PC-9 (cell line): ENCODE results near the gene PIRT. TPM values are rescaled to one million over a fixed set of nuclear protein-coding genes. Genes with fewer than 3 reads are reported as not detected.

Experiments used
- BruUV-seq: library from RNA; stranded (reverse); fragments of 400-500 nt; replicated peaks from 2 replicates; lab custom pipeline; 2021; lab: Mats Ljungman, UMichigan
- CTCF ChIA-PET: fragments of 300-600 bp; sonication (Branson Sonifier 250); formaldehyde crosslinking; loops from one replicate; lab custom pipeline; 2022; ENCODE audit warnings: antibody characterized with exemption; lab: Charles Lee
- POLR2A ChIA-PET: fragments of 300-600 bp; sonication (Branson Sonifier 250); formaldehyde crosslinking; loops from one replicate; lab custom pipeline; 2022; ENCODE audit warnings: antibody characterized with exemption; ENCODE audit not compliant: unreplicated experiment; lab: Charles Lee
- DNase-seq, 2 experiments: peaks; one replicate each; pipeline versions ENCODE4 v3.0.0 to v3.0.0-alpha.2; 2015 to 2022; ENCODE audit warnings: mixed read lengths in 1 of 2
- H2AFZ ChIP-seq: fragments of 200-600 bp; sonication (generic); 2 replicates; pipeline ENCODE4 v1.8.1; 2017; ENCODE audit warnings: antibody characterized with exemption
- H3F3A ChIP-seq: fragments of 200-600 bp; sonication (generic); 2 replicates; pipeline ENCODE4 v1.8.1; 2017; ENCODE audit warnings: antibody characterized with exemption, mild to moderate bottlenecking, low read depth; ENCODE audit not compliant: insufficient read depth
- H3K27ac ChIP-seq: fragments of 200-600 bp; sonication (generic); 2 replicates; pipeline ENCODE4 v1.6.1; 2016; ENCODE audit warnings: mixed run types
- H3K27me3 ChIP-seq: fragments of 200-600 bp; sonication (generic); 2 replicates; pipeline ENCODE4 v1.6.1; 2016; ENCODE audit warnings: low read depth, mixed run types; ENCODE audit not compliant: insufficient read depth
- H3K36me3 ChIP-seq: fragments of 200-600 bp; sonication (generic); 2 replicates; pipeline ENCODE4 v1.6.1; 2016; ENCODE audit warnings: low read depth, mixed run types
- H3K4me1 ChIP-seq: fragments of 200-600 bp; sonication (generic); replicated peaks from 2 replicates; pipeline ENCODE4 v1.6.1; 2016; ENCODE audit warnings: mixed run types; ENCODE audit not compliant: insufficient read depth
- H3K4me2 ChIP-seq: fragments of 200-600 bp; sonication (generic); 2 replicates; pipeline ENCODE4 v1.6.1; 2017; ENCODE audit warnings: mixed run types
- H3K4me3 ChIP-seq: fragments of 200-600 bp; sonication (generic); 2 replicates; pipeline ENCODE4 v1.6.1; 2016; ENCODE audit warnings: mixed run types
- H3K79me2 ChIP-seq: fragments of 200-600 bp; sonication (generic); 2 replicates; pipeline ENCODE4 v1.6.1; 2017; ENCODE audit warnings: low read depth, mixed run types
- H3K9me2 ChIP-seq: fragments of 200-600 bp; sonication (generic); 2 replicates; pipeline ENCODE4 v1.8.1; 2017; ENCODE audit warnings: mild to moderate bottlenecking; ENCODE audit not compliant: insufficient read depth
- H3K9me3 ChIP-seq: fragments of 200-600 bp; sonication (generic); 2 replicates; pipeline ENCODE4 v1.8.1; 2016; ENCODE audit warnings: low read depth; ENCODE audit not compliant: insufficient read depth
- H4K20me1 ChIP-seq: fragments of 200-600 bp; sonication (generic); 2 replicates; pipeline ENCODE4 v1.8.1; 2017; ENCODE audit not compliant: insufficient read depth
- EZH2 ChIP-seq: fragments of 200-600 bp; sonication (generic); IDR thresholded peaks from 2 replicates; pipeline ENCODE4 v1.8.0; 2017; ENCODE audit warnings: antibody characterized with exemption, low read depth
- intact Hi-C: fragments of 100-400 bp; cut with micrococcal nuclease; formaldehyde crosslinking; loops from one replicate; pipeline ENCODE4 v1.10.0; 2022; ENCODE audit not compliant: unreplicated experiment
- total RNA-seq: library from RNA; stranded (reverse); gene quantifications from 2 replicates; pipeline ENCODE4 v1.2.3, GENCODE V29; 2021
- TF ChIP-seq, protein P1 (sequence below): fragments of 200-600 bp; sonication (generic); conservative IDR thresholded peaks from 2 replicates; pipeline ENCODE4 v1.6.1; 2017; ENCODE audit warnings: mixed run types, antibody characterized with exemption, mild to moderate bottlenecking, moderate library complexity

PIRT gene
- total RNA-seq, 1 experiment from 2014 or later = not detected

- Histone ChIP-seq H3K79me2 (no peaks in the 10 kb centered on the region), H3K4me1 (no peaks in the 10 kb centered on the region), H3K27me3 (0 out of 2 replicates have a peak, but pooled peaks cover 7% of the 10 kb centered on the region), H3K36me3 (no peaks in the 10 kb centered on the region), H3K4me3 (no peak overlapping the region), H3F3A (no peaks in the 10 kb centered on the region), H3K4me2 (no peak overlapping the region), H3K9me3 (no peaks in the 10 kb centered on the region), H4K20me1 (no peaks in the 10 kb centered on the region), H3K27ac (no peak overlapping the region), H3K9me2 (no peaks in the 10 kb centered on the region), H2AFZ (no peak overlapping the region)
- no TSS peak for BruUV-seq
- TF ChIP-seq, protein P1, sequence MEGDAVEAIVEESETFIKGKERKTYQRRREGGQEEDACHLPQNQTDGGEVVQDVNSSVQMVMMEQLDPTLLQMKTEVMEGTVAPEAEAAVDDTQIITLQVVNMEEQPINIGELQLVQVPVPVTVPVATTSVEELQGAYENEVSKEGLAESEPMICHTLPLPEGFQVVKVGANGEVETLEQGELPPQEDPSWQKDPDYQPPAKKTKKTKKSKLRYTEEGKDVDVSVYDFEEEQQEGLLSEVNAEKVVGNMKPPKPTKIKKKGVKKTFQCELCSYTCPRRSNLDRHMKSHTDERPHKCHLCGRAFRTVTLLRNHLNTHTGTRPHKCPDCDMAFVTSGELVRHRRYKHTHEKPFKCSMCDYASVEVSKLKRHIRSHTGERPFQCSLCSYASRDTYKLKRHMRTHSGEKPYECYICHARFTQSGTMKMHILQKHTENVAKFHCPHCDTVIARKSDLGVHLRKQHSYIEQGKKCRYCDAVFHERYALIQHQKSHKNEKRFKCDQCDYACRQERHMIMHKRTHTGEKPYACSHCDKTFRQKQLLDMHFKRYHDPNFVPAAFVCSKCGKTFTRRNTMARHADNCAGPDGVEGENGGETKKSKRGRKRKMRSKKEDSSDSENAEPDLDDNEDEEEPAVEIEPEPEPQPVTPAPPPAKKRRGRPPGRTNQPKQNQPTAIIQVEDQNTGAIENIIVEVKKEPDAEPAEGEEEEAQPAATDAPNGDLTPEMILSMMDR = no peak
- no peak for TF ChIP-seq EZH2
- ChIA-PET CTCF (interaction anchor here (0.6 to 1.0 kb wide), 2 partner anchors 109 to 199 kb away, joined by 3 read pairs; no protein-coding TSS in a partner anchor), POLR2A (no interaction called here)
- DNase-seq = no peak
- intact Hi-C loops = loop anchor here (1.0 to 5.0 kb wide), 4 partner anchors 93 to 213 kb away; no protein-coding TSS in a partner anchor
Measured at GRCh38 chr17:10845388-10845751, 7.5 kb upstream of the PIRT start.

DNA sequence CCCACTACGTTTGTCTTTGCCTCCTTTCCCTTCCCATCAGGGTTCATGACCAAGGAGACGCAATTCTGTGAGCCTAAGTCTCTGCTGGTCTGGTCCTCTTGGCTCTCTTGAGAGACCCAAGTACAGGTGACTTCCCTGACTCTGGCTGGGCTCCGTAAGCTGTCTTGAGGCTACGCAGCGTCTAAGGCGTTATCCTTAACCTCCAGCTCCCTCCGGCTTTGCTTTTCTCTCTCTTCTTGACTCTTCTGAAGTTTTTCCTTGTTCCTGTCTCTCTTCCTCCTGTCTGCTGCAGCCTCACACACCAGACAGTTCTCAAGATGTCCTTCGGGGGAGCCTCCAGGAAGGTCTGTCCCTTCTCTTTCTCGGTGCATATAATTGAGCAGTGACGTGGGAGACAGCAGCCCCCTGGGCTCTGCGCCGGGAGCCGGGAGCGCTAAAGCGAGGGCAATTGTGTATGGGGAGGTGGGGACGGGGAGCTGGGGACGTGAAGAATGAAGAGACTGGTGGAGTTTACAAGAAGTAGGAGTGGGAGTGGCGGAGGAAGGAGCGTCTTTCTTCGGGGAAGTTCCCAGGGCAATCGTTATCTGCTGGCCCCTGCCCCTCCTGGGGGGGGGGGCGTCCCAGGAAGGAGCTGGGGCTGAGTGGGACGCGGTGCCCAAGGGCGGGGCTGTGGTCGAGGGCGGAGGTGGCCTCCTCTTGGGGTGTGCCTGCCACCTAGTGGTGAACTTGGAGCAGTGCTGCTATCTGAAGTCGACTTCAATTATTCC lies 6.9 kb upstream of the PIRT start:
- Histone ChIP-seq H3K9me2 (no peaks in the 10 kb centered on the region), H3F3A (no peaks in the 10 kb centered on the region), H4K20me1 (no peaks in the 10 kb centered on the region), H3K9me3 (no peaks in the 10 kb centered on the region), H3K27ac (no peak overlapping the region), H3K27me3 (0 out of 2 replicates have a peak, but pooled peaks cover 2% of the 10 kb centered on the region), H3K4me3 (no peak overlapping the region), H3K36me3 (no peaks in the 10 kb centered on the region), H3K4me2 (no peak overlapping the region), H3K4me1 (no peaks in the 10 kb centered on the region), H2AFZ (no peak overlapping the region), H3K79me2 (no peaks in the 10 kb centered on the region)
- no TSS peak for BruUV-seq
- DNase-seq = peak in 1 of 2 experiments; percentile 38
- POLR2A ChIA-PET = no interaction called here
- CTCF ChIA-PET = interaction anchor here (0.6 to 1.0 kb wide), 3 partner anchors 108 to 1575 kb away, joined by 3 to 4 read pairs (median 3); no protein-coding TSS in a partner anchor
- intact Hi-C loops = loop anchor here (1.0 to 5.0 kb wide), 4 partner anchors 93 to 213 kb away; no protein-coding TSS in a partner anchor
- no peak for TF ChIP-seq EZH2
- TF ChIP-seq, protein P1 = peak; percentile 81

DNA sequence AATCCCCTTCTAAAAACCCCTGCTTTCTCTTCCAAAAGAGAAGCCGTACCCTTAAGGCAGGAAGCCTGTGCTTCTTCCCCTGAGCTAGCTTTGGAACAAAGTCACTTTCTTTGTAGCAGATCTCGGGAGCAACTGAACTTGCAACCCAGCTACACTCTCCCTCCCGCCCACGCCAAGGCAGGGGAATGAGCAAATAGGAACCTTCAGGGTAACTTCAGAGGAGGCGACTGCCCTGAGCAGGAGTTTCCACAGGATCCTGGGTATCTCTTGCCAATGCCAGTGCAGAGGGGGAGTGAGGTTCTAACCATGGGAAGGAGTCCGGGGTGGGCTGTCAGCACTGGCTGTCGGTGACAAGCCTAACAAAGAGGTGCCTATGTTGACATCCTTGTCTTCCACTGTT lies 5.9 kb upstream of the PIRT start:
- ChIA-PET POLR2A (no interaction called here), CTCF (no interaction called here)
- no peak overlapping the region for H3K27ac ChIP-seq
- DNase-seq = no peak
- BruUV-seq = no TSS peak
- H3F3A ChIP-seq = no peaks in the 10 kb centered on the region
- no peak overlapping the region for H2AFZ ChIP-seq
- TF ChIP-seq, protein P1 = no peak
- no peak for TF ChIP-seq EZH2
- intact Hi-C loops = no loop called here
- no peaks in the 10 kb centered on the region for H3K4me1 ChIP-seq
- H3K4me2 ChIP-seq = no peak overlapping the region
- peaks cover 2% of the 10 kb centered on the region; the same call in 1 of the 2 replicates for H3K27me3 ChIP-seq
- H3K9me3 ChIP-seq = no peaks in the 10 kb centered on the region
- no peaks in the 10 kb centered on the region for H3K79me2 ChIP-seq
- H3K36me3 ChIP-seq = no peaks in the 10 kb centered on the region
- no peak overlapping the region for H3K4me3 ChIP-seq
- H4K20me1 ChIP-seq = no peaks in the 10 kb centered on the region
- H3K9me2 ChIP-seq = no peaks in the 10 kb centered on the region
